ENCODE measurements around the gene SOWAHD.
"Not testable (repeated sequence)": the region's sequence is repeated elsewhere in the genome, so short reads cannot be mapped to it uniquely, and the experiment has no call there.

Gene SOWAHD

GRCh38 chrX:119758731-119759247 is 401 bp downstream of the SOWAHD start:
- in situ Hi-C loops (cut with HindIII; ENCODE audit: low sequenced_read_pairs), result no loop called here

- in situ Hi-C loops (cut with HindIII; ENCODE audit: low sequenced_read_pairs), result no loop called here
Measured at GRCh38 chrX:119759248-119759766, 919 bp downstream of the SOWAHD start.

GRCh38 chrX:119760026-119760877 is 1.9 kb downstream of the SOWAHD start:
- in situ Hi-C loops (cut with HindIII; ENCODE audit: low sequenced_read_pairs), result no loop called here

DNA sequence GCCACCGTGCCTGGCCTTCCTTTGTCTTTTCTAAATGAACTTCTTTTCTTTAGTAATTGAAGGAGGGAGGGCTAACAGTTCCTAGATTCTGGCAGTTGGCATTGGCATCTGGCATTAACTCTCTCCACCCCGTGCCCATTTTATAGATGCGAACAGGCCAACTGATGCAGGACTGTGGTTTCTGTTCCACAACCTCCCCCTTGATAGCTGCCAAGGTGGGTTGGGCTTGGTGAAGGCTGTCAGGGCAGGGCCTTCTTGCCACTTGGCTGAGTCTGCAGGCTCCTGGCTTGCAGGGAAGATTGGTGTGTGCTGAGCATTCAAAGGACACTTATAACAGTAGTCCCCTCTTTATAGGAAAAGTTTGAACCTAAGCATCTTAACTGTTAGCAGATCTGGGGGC is 4.3 kb downstream of the SOWAHD start:
- in situ Hi-C loops (cut with HindIII; ENCODE audit: low sequenced_read_pairs), result no loop called here

DNA sequence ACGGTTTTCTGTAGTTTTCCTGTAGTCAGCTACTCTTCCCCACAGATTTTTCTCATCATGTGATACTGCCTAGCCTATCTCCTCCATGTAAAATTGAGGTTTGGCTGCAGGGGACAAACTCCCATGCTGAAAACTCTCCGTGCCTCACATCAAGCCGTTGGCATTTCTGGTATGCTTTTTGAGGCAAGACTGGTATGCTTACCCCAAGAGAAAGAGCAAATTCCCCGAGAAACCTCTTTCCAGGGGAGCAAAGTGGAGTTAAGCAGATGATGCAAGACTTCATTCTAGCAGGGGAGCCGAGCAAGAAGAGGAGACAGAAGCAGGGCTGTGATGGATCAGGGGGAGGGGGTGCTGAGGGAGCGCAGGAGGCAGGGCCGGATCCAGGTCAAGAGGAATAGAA is 4.8 kb downstream of the SOWAHD start:
- in situ Hi-C loops (cut with HindIII; ENCODE audit: low sequenced_read_pairs), result no loop called here

GRCh38 chrX:119763836-119764387 is 5.5 kb downstream of the SOWAHD start:
- in situ Hi-C loops (cut with HindIII; ENCODE audit: low sequenced_read_pairs), result no loop called here

DNA sequence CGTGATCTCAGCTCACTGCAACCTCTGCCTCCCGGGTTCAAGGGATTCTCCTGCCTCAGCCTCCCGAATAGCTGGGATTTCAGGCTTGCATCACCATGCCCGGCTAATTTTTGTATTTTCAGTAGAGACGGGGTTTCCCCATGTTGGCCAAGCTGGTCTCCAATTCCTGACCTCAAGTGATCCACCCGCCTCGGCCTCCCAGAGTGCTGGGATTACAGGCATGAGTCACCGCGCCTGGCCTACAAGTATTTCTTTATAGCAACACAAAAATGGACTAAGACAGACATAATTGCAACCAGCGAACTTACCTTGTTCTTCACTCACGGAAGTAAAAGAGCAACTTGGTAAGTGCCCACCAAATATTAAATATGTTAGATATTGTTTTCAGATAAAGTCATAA is 10.0 kb downstream of the SOWAHD start:
- in situ Hi-C loops (cut with HindIII; ENCODE audit: low sequenced_read_pairs), result not testable (repeated sequence)

GRCh38 chrX:119769388-119769787 is 11.0 kb downstream of the SOWAHD start:
- in situ Hi-C loops (cut with HindIII; ENCODE audit: low sequenced_read_pairs), result not testable (repeated sequence)

GRCh38 chrX:119775517-119776238 is 17.3 kb downstream of the SOWAHD start:
- in situ Hi-C loops (cut with HindIII; ENCODE audit: low sequenced_read_pairs), result no loop called here

DNA sequence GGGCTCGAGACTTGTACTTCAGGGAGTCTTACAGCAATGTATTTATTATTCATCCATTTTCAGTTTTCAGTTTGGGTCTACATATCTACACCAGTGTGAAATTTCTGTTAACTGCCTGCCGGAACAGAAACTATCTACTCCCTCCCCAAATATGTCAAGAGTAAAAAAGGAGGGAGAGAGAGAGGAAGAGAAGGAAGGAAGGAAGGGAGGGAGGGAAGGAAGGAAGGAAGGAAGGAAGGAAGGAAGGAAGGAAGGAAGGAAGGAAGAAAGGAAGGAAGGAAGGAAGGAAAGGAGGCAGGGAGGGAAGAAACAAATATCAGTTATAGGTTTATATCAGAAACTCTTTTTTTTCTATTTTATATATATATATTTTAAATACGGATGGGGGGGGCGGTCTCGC is 20.4 kb downstream of the SOWAHD start:
- in situ Hi-C loops (cut with HindIII; ENCODE audit: low sequenced_read_pairs), result no loop called here

- in situ Hi-C loops (cut with HindIII; ENCODE audit: low sequenced_read_pairs), result no loop called here
Measured at GRCh38 chrX:119783026-119783425, 24.6 kb downstream of the SOWAHD start.

- in situ Hi-C loops (cut with HindIII; ENCODE audit: low sequenced_read_pairs), result no loop called here
Measured at GRCh38 chrX:119784747-119785446, 26.5 kb downstream of the SOWAHD start.

GRCh38 chrX:119790977-119791436 is 32.6 kb downstream of the SOWAHD start:
- in situ Hi-C loops (cut with HindIII; ENCODE audit: low sequenced_read_pairs), result no loop called here

- in situ Hi-C loops (cut with HindIII; ENCODE audit: low sequenced_read_pairs), result no loop called here
Measured at GRCh38 chrX:119791437-119792231, 33.2 kb downstream of the SOWAHD start, which contains the start of gene RPL39. TSS of gene RPL39 (minus strand) at chrX:119791630. CDS start at chrX:119791576, 54 bp downstream.

DNA sequence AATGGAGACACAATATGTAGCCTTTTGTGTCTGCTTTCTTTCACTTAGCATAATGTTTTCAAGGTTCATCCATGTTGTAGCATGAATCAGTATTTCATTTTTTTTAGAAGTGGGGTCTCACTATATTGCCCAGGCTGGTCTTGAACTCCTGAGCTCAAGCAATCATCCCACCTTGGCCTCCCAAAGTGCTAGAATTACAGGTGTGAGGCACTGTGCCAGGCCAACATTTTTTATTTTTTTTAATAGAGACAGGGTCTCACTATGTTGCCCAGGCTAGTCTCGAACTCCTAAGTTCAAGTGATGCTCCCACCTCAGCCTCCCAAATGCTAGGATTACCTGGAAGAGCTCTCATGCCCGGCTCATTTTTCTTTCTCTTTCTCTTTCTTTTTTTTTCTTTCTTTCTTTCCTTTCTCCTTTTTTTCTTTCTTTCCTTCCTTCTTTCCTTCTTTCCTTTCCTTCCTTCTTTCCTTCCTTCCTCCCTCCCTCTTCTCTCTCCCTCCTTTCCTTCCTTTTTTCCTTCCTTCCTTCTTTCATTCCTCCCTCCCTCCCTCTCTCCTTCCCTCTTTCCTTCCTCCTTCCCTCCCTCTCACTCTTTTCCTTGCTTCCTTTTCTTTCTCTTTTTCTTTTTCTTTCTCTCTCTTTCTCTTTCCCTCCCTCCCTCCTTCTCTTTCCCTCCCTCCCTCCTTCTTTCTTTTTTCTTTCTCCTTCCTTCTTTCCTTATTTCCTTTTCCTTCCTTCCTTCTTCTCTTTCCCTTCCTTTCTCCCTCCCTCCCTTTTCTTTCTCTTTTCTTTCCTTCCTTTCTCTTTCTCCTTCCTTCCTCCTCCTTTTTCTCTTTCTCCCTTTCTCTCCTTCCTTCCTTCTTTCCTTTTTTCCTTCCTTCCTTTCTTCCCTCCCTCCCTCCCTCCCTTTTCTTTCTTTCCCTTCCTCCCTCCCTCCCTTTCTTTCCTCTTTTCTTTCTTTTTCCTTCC is 43.1 kb downstream of the SOWAHD start:
- in situ Hi-C loops (cut with HindIII; ENCODE audit: low sequenced_read_pairs), result no loop called here

DNA sequence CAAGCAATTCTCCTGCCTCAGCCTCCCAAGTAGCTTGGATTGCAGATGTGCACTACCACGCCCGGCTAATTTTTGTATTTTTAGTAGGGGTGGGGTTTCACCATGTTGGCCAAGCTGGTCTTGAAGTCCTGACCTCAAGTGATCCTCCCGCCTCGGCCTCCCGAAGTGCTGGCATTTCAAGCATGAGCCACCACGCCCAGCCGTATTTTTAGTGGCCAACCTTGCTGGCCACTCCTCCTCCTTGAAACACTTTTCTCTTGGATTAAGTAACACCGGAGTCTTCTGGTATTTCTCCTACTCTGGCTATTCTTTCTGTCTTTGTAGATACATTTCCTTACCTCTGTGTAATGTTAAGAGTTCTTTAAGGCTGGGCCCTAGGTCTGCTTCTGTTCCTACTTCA is 44.2 kb downstream of the SOWAHD start:
- in situ Hi-C loops (cut with HindIII; ENCODE audit: low sequenced_read_pairs), result no loop called here

- in situ Hi-C loops (cut with HindIII; ENCODE audit: low sequenced_read_pairs), result not testable (repeated sequence)
Measured at GRCh38 chrX:119808461-119808860, 50.1 kb downstream of the SOWAHD start.

- in situ Hi-C loops (cut with HindIII; ENCODE audit: low sequenced_read_pairs), result no loop called here
Measured at GRCh38 chrX:119809185-119809666, 50.8 kb downstream of the SOWAHD start.
